ENCODE data around the gene ANKRD66. TPM values are rescaled to one million over a fixed set of nuclear protein-coding genes. Genes with fewer than 3 reads are reported as not detected.

The ANKRD66 gene
- not detected in 2 replicates for total RNA-seq

DNA sequence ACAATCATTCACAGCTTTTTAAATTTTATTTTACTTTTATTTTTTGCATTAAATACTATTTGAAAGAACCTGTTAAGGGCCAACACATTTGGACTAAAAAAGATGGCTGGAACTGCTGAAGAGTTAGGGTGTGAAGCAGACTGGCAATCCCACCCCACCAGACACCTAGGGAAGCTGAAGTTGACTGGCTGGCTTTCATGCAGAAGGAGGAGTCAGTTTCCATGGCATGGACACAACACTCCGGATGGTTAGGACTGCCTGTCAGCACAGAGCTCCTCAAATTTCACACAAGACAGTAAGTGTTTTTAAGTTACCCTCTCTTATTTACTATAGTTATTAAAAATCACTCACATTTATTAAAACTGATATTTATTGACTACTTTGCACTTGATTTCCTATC lies at the start of gene ANKRD66:
TSS of gene ANKRD66 (plus strand) at position 238 of the 400 bp plus-strand sequence. CDS start 5,016 bp downstream, outside the sequence.

DNA sequence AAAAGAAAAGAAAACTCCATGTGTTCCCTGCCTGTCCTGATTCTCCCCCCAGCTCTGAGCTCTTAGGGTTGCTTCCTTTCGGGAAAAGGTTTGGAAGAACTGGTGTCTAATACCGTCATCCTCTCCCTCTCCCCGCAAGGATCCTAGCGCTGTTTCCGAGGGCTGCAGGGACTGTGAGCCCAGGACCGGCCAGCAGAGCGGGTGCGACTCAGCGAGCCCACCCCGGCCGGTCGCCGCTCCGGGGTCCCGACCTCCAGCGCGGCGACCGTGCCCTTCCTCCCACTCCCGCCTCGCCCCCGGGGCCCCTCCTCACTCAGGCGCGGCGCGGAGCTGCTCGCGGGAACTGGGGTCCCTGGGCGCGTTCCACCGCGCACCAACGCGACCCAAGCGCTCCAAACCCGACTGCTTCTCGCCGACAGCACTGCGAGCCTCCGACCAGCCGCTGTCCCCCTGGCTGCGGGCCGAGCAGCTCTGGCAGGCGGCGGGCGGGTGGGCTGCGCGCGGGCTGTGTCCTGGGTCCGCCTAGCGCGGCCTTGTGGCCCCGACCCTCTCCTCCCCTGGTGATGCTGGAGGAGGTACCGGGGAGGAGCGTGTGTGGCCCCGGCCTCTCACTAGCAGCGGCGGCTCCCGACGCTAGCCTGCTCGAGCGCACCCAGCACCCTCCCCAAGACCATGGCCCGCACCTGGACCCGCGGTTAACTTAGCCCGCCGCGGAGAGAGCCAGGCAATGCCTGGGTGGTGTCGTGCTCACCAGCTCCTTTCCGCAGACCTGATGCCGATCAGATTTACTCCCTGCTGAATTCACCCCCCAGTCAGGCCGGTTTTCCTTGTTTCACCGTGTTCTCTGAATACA lies 11.6 kb upstream of the ANKRD66 start, which contains the start of gene PLA2G7:
TSS of gene PLA2G7 (minus strand) at position 509 of the 853 bp plus-strand sequence. CDS start 12,484 bp downstream, outside the sequence.

DNA sequence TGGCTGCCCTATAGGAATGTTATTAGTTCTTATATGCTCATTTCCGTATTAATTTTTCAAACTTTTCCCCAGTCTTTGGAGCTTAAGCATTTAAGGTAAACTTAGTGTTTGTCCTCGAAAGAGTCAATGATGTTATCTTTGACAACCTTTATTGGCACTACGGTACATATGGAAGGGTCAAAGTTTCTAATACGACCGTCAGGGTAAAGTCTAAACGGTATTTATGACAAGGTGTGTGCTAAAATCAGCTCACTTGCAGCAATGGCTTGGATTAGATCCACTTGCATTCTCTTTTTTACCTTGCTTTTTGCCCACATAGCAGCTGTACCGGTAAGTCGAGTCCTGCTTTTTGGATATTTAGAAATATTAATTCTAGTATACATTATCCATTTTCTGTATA lies 46.4 kb downstream of the ANKRD66 start, which contains the start of gene MEP1A:
TSS of gene MEP1A (plus strand) at position 252 of the 400 bp plus-strand sequence. CDS start at position 262, 10 bp downstream.

Other genes with a start within 250 kb of the ANKRD66 start
- gene CYP39A1, start 94.1 kb upstream of the ANKRD66 start, total RNA-seq = 0.17 and 1.0 TPM in 2 replicates
- gene SLC25A27, start 94.0 kb upstream of the ANKRD66 start, total RNA-seq = 2.4 TPM in 2 replicates
- not detected in 2 replicates for gene TDRD6, start 59.0 kb upstream of the ANKRD66 start, total RNA-seq
- not detected in 2 replicates for gene PLA2G7, start 11.6 kb upstream of the ANKRD66 start, total RNA-seq
- not detected in 2 replicates for gene MEP1A, start 46.5 kb downstream of the ANKRD66 start, total RNA-seq
- gene ADGRF5, start 175.0 kb downstream of the ANKRD66 start, total RNA-seq = under 0.01 TPM in 2 replicates

All from bronchus fibroblast of lung (primary cell).